K562 (cell line): Measurements from ENCODE around the gene CLK3. TPM values are rescaled to one million over a fixed set of nuclear protein-coding genes. Genes with fewer than 3 reads are reported as not detected.

Experiments
- ARID4B ChIP-seq: sonication (generic); formaldehyde crosslinking; IDR thresholded peaks from 2 replicates; pipeline ENCODE4 v1.8.0; 2022; ENCODE audit warnings: mild to moderate bottlenecking, missing genetic modification reagents
- CTBP1 ChIP-seq: fragments of 450-650 bp; IDR thresholded peaks from 2 replicates; pipeline ENCODE4 v1.6.1; 2016; ENCODE audit warnings: borderline replicate concordance
- FOXO4 ChIP-seq: fragments of 450-650 bp; formaldehyde crosslinking; IDR thresholded peaks from 2 replicates; pipeline ENCODE4 v1.4.0; 2020; ENCODE audit warnings: mild to moderate bottlenecking, moderate library complexity
- GTF2B ChIP-seq: IDR thresholded peaks from 2 replicates; pipeline ENCODE4 v1.6.1; 2011; ENCODE audit not compliant: insufficient read length; ENCODE audit errors: extremely low read depth
- HBP1 ChIP-seq: fragments of 450-650 bp; formaldehyde crosslinking; IDR thresholded peaks from 2 replicates; pipeline ENCODE4 v1.4.0; 2022; ENCODE audit warnings: missing genetic modification characterization
- HDAC2 ChIP-seq: fragments of 450-650 bp; IDR thresholded peaks from 2 replicates; pipeline ENCODE4 v1.6.1; 2016; ENCODE audit warnings: mild to moderate bottlenecking
- IFI16 ChIP-seq: fragments of 250-450 bp; sonication (Bioruptor Pico); IDR thresholded peaks from 2 replicates; pipeline ENCODE4 v2.1.2; 2022; ENCODE audit warnings: mild to moderate bottlenecking, inconsistent platforms
- ILF3 ChIP-seq: fragments of 450-650 bp; IDR thresholded peaks from 2 replicates; pipeline ENCODE4 v1.6.1; 2018; ENCODE audit warnings: antibody characterized with exemption, mild to moderate bottlenecking, moderate library complexity, borderline replicate concordance
- MNT ChIP-seq, 2 experiments: fragments of 450-650 bp; conservative IDR thresholded peaks; 2 replicates each; pipeline ENCODE4 v1.6.1; 2017; ENCODE audit warnings: mild to moderate bottlenecking in 2 of 2, moderate library complexity in 2 of 2
- TBL1XR1 ChIP-seq, 2 experiments: IDR thresholded peaks; 2 replicates each; pipeline ENCODE4 v1.6.1; 2012; ENCODE audit warnings: improper control_type of control experiment in 2 of 2, low read length in 2 of 2, mild to moderate bottlenecking in 1 of 2
- U2AF2 ChIP-seq: fragments of 200-400 bp; formaldehyde crosslinking; optimal IDR thresholded peaks from 2 replicates; pipeline ENCODE3; 2017; ENCODE audit warnings: low read depth, mild to moderate bottlenecking, low read length
- ZNF224 ChIP-seq: sonication (generic); formaldehyde crosslinking; IDR thresholded peaks from 2 replicates; pipeline ENCODE4 v1.8.0; 2022; ENCODE audit warnings: mild to moderate bottlenecking, missing genetic modification reagents
- ZNF384 ChIP-seq: IDR thresholded peaks from 2 replicates; pipeline ENCODE4 v1.6.1; 2012; ENCODE audit warnings: low read depth, low read length, improper control_type of control experiment
- ZNF707 ChIP-seq: fragments of 250-450 bp; sonication (Bioruptor Pico); conservative IDR thresholded peaks from 2 replicates; pipeline ENCODE4 v1.8.0; 2022; ENCODE audit warnings: inconsistent platforms, mild to moderate bottlenecking, moderate library complexity
- polyA plus RNA-seq, 8 experiments: library from polyadenylated mRNA; depleted of rRNA in 4 of 8; stranded (reverse) in 5 of 8; unstranded in 3 of 8; fragments of >200 nt; fragmentation: Nextera tagmentation in 2 of 8; fragmentation: Illumina TruSeq in 1 of 8; extraction: Ambion mirVana in 2 of 8; extraction: Trizol in 1 of 8; gene quantifications; 2 replicates each; pipeline versions ENCODE4 v1.2.1 to v1.2.3, GENCODE V29; 2011 to 2014; ENCODE audit warnings: inconsistent platforms in 1 of 8, missing spikeins in 1 of 8
- total RNA-seq, 7 experiments: library from RNA; depleted of rRNA in 6 of 7; stranded (reverse); fragments of >200 nt in 6 of 7; fragmentation: Illumina TruSeq in 2 of 7; extraction: Trizol in 2 of 7; gene quantifications; 2 replicates each; pipeline versions ENCODE4 v1.2.1 to v1.2.3, GENCODE V29; 2011 to 2021; ENCODE audit warnings: low replicate concordance in 1 of 7

CLK3 gene
- total and polyA plus RNA-seq, 9 of the 15 experiments (the other 6 are each of a cell fraction or from before 2014, with no cell fraction given): 1.2 to 95.2 (median 51.7) TPM

- TF ChIP-seq MNT (conservative IDR thresholded peaks at IDR 0.05) (peak in 1 of 2 experiments; percentile 84; a peak in 2 of 4 replicates), IFI16 (CRISPR knock-in tag) (0 out of 2 replicates have a peak, but pooled peaks have one; percentile 49), ARID4B (CRISPR knock-in tag) (peak; percentile 77), HDAC2 (peak; percentile 47; the same call in 1 of the 2 replicates), GTF2B (no peak), ILF3 (no peak), FOXO4 (0 out of 2 replicates have a peak, but pooled peaks have one; percentile 70), ZNF707 (CRISPR knock-in tag) (no peak), ZNF384 (no peak), U2AF2 (no peak), CTBP1 (peak; percentile 92), HBP1 (CRISPR knock-in tag) (peak; percentile 52; the same call in 1 of the 2 replicates), ZNF224 (CRISPR knock-in tag) (no peak), TBL1XR1 (IDR thresholded peaks at IDR 0.05; ENCODE audit: low read length in 2 of 2) (peak; percentile 59 to 66; a peak in 1 of 4 replicates)
These were observed 5.2 kb upstream of the CLK3 start (continued) for GRCh38 chr15:74610302-74610951.
